ENCODE measurements around the gene HK1.

DNA sequence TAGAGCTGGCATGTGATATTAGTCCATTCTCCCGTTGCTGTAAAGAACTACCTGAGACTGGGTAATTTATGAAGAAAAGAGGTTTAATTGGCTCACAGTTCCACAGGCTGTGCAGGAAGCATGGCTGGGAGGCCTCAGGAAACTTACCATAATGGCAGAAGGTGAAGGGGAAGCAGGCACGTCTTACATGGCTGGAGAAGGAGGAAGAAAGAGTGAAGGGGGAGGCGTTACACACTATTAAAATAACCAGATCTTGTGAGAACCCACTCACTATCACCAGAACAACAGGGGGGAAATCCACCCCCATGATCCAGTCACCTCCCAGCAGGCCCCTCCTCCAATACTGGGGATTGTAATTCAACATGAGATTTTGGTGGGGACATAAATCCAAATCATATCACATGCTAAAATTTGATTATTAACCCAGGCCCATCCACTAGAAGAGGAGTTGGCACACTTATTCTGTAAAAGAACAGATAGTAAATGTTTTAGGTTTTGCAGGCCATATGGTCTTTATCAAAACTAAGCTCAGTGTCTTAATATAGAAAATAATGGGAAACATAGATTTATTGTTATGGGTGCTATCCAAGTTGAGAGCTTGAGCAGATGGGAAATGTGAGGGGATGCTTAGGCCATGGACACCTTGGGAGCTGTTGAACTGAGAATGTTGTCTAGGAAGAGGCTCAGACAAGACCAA is 18.6 kb upstream of the HK1 start:
- TF ChIP-seq, protein P1, sequence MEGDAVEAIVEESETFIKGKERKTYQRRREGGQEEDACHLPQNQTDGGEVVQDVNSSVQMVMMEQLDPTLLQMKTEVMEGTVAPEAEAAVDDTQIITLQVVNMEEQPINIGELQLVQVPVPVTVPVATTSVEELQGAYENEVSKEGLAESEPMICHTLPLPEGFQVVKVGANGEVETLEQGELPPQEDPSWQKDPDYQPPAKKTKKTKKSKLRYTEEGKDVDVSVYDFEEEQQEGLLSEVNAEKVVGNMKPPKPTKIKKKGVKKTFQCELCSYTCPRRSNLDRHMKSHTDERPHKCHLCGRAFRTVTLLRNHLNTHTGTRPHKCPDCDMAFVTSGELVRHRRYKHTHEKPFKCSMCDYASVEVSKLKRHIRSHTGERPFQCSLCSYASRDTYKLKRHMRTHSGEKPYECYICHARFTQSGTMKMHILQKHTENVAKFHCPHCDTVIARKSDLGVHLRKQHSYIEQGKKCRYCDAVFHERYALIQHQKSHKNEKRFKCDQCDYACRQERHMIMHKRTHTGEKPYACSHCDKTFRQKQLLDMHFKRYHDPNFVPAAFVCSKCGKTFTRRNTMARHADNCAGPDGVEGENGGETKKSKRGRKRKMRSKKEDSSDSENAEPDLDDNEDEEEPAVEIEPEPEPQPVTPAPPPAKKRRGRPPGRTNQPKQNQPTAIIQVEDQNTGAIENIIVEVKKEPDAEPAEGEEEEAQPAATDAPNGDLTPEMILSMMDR (conservative IDR thresholded peaks at IDR 0.05), result no peak
- TF ChIP-seq EZH2 (IDR thresholded peaks at IDR 0.05; ENCODE audit: low read depth), result no peak
